Memory B cell (primary cell): Measurements from ENCODE around the gene PCDHGB5.
"Not testable (repeated sequence)": the region's sequence is repeated elsewhere in the genome, so short reads cannot be mapped to it uniquely, and the experiment has no call there.

Experiments used
- ATAC-seq: fragments of 150-1000 bp; cut with Tn5 transposase; 2 replicates; pipeline ENCODE4 v1.10.0; 2021; ENCODE audit warnings: low read depth, mild to moderate bottlenecking, moderate library complexity
- DNase-seq, 2 donors: peaks; one replicate each; pipeline ENCODE4 v3.0.0; 2022; ENCODE audit warnings: low spot score in 2 of 2
- H3K27ac Mint-ChIP-seq: one replicate; pipeline ENCODE4 v1.8.0; 2022; ENCODE audit warnings: mild to moderate bottlenecking, moderate library complexity, mixed read lengths
- H3K27me3 Mint-ChIP-seq: one replicate; pipeline ENCODE4 v1.8.0; 2022; ENCODE audit warnings: mixed read lengths
- H3K36me3 Mint-ChIP-seq: one replicate; pipeline ENCODE4 v1.8.0; 2022; ENCODE audit warnings: mild to moderate bottlenecking, mixed read lengths
- H3K4me1 Mint-ChIP-seq: one replicate; pipeline ENCODE4 v1.8.0; 2022; ENCODE audit warnings: mixed read lengths
- H3K4me3 Mint-ChIP-seq: one replicate; pipeline ENCODE4 v1.8.0; 2022; ENCODE audit warnings: mild to moderate bottlenecking, moderate library complexity, mixed read lengths
- H3K9me3 Mint-ChIP-seq: one replicate; pipeline ENCODE4 v1.8.0; 2022; ENCODE audit warnings: mixed read lengths

Gene PCDHGB5

DNA sequence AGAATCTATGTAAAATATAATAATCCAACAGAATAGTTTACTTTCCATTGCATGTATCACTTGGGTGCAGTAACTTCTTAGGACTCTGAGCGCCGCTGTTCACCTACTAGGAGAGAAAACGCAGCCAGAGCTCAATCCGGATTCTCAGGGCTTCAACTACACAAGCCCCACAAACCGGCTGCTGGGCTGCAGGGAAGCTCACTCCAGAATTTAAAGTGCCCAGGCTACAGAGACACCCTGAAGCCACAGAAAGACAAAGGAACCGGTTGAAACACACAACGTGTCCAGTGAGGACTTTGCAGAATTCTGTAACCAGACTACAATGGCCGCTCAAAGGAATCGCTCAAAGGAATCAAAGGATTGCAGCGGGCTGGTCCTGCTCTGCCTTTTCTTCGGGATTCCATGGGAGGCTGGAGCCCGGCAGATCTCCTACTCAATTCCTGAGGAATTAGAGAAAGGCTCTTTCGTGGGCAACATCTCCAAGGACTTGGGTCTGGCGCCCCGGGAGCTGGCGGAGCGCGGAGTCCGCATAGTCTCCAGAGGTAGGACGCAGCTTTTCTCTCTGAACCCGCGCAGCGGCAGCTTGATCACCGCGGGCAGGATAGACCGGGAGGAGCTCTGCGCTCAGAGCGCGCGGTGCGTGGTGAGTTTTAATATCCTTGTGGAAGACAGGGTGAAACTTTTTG, 15.2 kb downstream of the PCDHGB5 start, which contains the start of gene PCDHGA10:
PCDHGA10 (plus strand) TSS at position 134 of the 686 bp plus-strand sequence; CDS start at position 323, 189 bp downstream.
- ATAC-seq, result peak; percentile 75
- Mint-ChIP-seq H3K4me1 (peaks cover 10% of the 10 kb centered on the region), H3K9me3 (peaks cover 11% of the 10 kb centered on the region), H3K4me3 (peak within 1 kb of the TSS; percentile 86), H3K27ac (peak within 1 kb of the TSS; percentile 70), H3K36me3 (peaks cover 11% of the 10 kb centered on the region), H3K27me3 (peaks cover 27% of the 10 kb centered on the region)
- no peak for DNase-seq

- Mint-ChIP-seq H3K4me1 (peaks cover 8% of the 10 kb centered on the region), H3K9me3 (peaks cover 12% of the 10 kb centered on the region), H3K27ac (no peak overlapping the region), H3K27me3 (peaks cover 29% of the 10 kb centered on the region), H3K36me3 (peaks cover 9% of the 10 kb centered on the region), H3K4me3 (peak overlapping the region; percentile 86)
- no peak for DNase-seq
- no peak for ATAC-seq
Measured at GRCh38 chr5:141413540-141414069, 15.9 kb downstream of the PCDHGB5 start.

DNA sequence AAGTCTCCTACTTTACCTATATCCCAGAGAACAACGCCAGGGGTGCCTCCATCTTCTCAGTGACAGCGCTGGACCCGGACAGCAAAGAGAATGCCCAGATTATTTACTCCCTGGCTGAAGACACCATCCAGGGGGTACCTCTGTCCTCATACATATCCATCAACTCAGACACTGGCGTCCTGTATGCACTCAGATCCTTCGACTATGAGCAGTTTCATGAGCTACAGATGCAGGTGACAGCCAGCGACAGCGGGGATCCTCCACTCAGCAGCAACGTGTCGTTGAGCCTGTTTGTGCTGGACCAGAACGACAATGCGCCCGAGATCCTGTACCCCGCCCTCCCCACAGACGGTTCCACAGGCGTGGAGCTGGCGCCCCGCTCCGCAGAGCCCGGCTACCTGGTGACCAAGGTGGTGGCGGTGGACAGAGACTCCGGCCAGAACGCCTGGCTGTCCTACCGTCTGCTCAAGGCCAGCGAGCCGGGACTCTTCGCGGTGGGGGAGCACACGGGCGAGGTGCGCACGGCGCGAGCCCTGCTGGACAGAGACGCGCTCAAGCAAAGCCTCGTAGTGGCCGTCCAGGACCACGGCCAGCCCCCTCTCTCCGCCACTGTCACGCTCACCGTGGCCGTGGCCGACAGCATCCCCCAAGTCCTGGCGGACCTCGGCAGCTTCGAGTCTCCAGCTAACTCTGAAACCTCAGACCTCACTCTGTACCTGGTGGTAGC, 17.0 kb downstream of the PCDHGB5 start:
- not testable (repeated sequence) for H3K4me1 Mint-ChIP-seq, DNase-seq, H3K4me3 Mint-ChIP-seq, H3K36me3 Mint-ChIP-seq, ATAC-seq
- Mint-ChIP-seq H3K27me3 (peaks cover 26% of the 10 kb centered on the region), H3K9me3 (peaks cover 12% of the 10 kb centered on the region), H3K27ac (peak overlapping the region; percentile 16)

- ATAC-seq, result peak; percentile 19
- H3K27ac Mint-ChIP-seq, DNase-seq, H3K4me1 Mint-ChIP-seq, H3K36me3 Mint-ChIP-seq: not testable (repeated sequence)
- H3K9me3 Mint-ChIP-seq, result peaks cover 11% of the 10 kb centered on the region
- peak overlapping the region; percentile 12 for H3K4me3 Mint-ChIP-seq
- peaks cover 25% of the 10 kb centered on the region for H3K27me3 Mint-ChIP-seq
Measured at GRCh38 chr5:141415275-141415618, 17.5 kb downstream of the PCDHGB5 start.

DNA sequence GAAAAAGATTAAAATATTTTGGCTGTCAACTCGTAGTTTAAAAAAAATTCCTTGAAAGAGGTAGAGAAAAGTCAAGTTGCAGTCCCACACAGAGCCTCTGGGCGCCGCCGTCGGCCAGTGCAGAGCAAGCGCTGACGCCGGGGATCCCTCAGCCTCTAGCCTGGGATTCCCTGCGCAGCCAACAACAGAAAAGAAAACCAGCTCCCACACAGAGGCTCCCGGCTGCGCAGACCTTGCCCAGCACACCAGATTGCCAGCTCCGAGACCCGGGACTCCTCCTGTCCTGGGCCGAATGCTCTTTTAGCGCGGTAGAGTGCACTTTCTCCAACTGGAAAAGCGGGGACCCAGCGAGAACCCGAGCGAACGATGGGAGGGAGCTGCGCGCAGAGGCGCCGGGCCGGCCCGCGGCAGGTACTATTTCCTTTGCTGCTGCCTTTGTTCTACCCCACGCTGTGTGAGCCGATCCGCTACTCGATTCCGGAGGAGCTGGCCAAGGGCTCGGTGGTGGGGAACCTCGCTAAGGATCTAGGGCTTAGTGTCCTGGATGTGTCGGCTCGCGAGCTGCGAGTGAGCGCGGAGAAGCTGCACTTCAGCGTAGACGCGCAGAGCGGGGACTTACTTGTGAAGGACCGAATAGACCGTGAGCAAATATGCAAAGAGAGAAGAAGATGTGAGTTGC, 19.9 kb downstream of the PCDHGB5 start, which contains the start of gene PCDHGB7:
PCDHGB7 (plus strand) TSS at position 184 of the 679 bp plus-strand sequence; CDS start at position 367, 183 bp downstream.
- Mint-ChIP-seq H3K4me1 (peaks cover 11% of the 10 kb centered on the region), H3K4me3 (peak within 1 kb of the TSS; percentile 74), H3K9me3 (peaks cover 12% of the 10 kb centered on the region), H3K27me3 (peaks cover 21% of the 10 kb centered on the region), H3K27ac (peak within 1 kb of the TSS; percentile 45)
- not testable (repeated sequence) for H3K36me3 Mint-ChIP-seq, DNase-seq
- ATAC-seq, result peak; percentile 55

DNA sequence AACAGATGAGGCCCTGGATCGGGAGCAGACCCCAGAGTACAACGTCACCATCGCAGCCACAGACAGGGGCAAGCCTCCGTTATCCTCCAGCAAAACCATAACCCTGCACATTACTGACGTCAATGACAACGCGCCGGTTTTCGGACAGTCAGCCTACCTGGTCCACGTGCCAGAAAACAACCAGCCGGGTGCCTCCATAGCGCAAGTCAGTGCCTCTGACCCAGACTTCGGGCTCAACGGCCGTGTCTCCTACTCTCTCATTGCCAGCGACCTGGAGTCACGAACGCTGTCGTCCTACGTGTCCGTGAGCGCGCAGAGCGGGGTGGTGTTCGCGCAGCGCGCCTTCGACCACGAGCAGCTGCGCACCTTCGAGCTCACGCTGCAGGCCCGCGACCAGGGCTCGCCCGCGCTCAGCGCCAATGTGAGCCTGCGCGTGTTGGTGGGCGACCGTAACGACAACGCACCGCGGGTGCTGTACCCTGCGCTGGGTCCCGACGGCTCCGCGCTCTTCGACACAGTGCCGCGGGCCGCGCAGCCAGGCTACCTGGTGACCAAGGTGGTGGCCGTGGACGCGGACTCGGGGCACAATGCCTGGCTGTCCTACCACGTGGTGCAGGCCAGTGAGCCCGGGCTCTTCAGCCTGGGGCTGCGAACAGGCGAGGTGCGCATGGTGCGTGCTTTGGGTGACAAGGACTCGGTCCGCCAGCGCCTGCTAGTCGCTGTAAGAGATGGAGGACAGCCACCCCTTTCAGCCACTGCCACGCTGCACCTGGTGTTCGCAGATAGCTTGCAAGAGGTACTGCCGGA, 21.5 kb downstream of the PCDHGB5 start:
- ATAC-seq, result no peak
- Mint-ChIP-seq H3K4me3 (no peak overlapping the region), H3K4me1 (peaks cover 4% of the 10 kb centered on the region), H3K27ac (no peak overlapping the region), H3K9me3 (peaks cover 15% of the 10 kb centered on the region), H3K36me3 (peaks cover 5% of the 10 kb centered on the region), H3K27me3 (peaks cover 19% of the 10 kb centered on the region)
- no peak for DNase-seq

DNA sequence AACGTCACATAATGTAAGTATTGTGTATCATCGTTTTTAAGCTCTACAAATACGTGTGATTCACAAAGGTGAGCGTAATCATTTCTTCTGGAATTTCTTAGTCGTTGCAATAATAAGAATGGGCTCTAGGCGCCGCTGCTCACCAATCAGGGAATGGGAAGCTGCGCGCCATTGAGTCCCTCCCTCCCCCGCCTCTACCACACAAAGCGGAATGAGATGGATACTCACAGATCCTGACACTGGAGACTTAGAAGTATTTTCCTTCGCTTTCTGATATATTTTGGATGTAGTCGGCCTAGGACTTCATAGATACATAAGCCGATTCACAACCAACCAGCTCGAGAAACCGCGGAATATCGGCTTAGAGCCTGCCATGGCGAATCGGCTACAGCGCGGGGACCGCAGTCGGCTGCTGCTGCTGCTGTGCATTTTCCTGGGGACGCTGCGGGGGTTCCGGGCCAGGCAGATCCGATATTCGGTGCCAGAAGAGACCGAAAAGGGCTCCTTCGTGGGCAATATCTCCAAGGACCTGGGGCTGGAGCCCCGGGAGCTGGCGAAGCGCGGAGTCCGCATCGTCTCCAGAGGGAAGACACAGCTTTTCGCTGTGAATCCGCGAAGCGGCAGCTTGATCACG, 23.2 kb downstream of the PCDHGB5 start, which contains the start of gene PCDHGA11:
PCDHGA11 (plus strand) TSS at position 197 of the 634 bp plus-strand sequence; CDS start at position 374, 177 bp downstream.
- Mint-ChIP-seq H3K36me3 (peaks cover 5% of the 10 kb centered on the region), H3K27ac (peak within 1 kb of the TSS; percentile 72), H3K4me1 (peaks cover 4% of the 10 kb centered on the region), H3K9me3 (peaks cover 15% of the 10 kb centered on the region), H3K4me3 (peak within 1 kb of the TSS; percentile 80), H3K27me3 (peaks cover 15% of the 10 kb centered on the region)
- DNase-seq, result no peak
- peak; percentile 37 for ATAC-seq

GRCh38 chr5:141421489-141421855, 23.7 kb downstream of the PCDHGB5 start:
- H3K4me1 Mint-ChIP-seq, result peaks cover 4% of the 10 kb centered on the region
- ATAC-seq (no peak), DNase-seq (no peak)
- peaks cover 14% of the 10 kb centered on the region for H3K27me3 Mint-ChIP-seq
- peak overlapping the region; percentile 72 for H3K27ac Mint-ChIP-seq
- H3K36me3 Mint-ChIP-seq, result peaks cover 5% of the 10 kb centered on the region
- H3K9me3 Mint-ChIP-seq, result peaks cover 15% of the 10 kb centered on the region
- peak overlapping the region; percentile 80 for H3K4me3 Mint-ChIP-seq

DNA sequence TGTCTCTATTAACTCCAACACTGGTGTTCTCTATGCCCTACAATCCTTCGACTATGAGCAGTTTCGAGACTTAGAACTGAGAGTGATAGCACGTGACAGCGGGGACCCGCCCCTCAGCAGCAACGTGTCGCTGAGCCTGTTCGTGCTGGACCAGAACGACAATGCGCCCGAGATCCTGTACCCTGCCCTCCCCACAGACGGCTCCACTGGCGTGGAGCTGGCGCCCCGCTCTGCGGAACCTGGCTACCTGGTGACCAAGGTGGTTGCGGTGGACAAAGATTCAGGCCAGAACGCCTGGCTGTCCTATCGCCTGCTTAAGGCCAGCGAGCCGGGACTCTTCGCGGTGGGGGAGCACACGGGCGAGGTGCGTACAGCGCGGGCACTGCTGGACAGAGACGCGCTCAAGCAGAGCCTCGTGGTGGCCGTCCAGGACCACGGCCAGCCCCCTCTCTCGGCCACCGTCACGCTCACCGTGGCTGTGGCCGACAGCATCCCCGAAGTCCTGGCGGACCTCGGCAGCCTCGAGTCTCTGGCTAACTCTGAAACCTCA, 25.1 kb downstream of the PCDHGB5 start:
- no peak overlapping the region for H3K27ac Mint-ChIP-seq
- H3K36me3 Mint-ChIP-seq, result peaks cover 5% of the 10 kb centered on the region

GRCh38 chr5:141427783-141428426, 30.2 kb downstream of the PCDHGB5 start:
- H3K36me3 Mint-ChIP-seq, result peaks cover 6% of the 10 kb centered on the region
- ATAC-seq (no peak), DNase-seq (no peak)
- H3K9me3 Mint-ChIP-seq, result peaks cover 10% of the 10 kb centered on the region
- peaks cover 16% of the 10 kb centered on the region for H3K27me3 Mint-ChIP-seq
- H3K27ac Mint-ChIP-seq, result no peak overlapping the region
- peaks cover 6% of the 10 kb centered on the region for H3K4me1 Mint-ChIP-seq
- no peak overlapping the region for H3K4me3 Mint-ChIP-seq

More for the DNA sequence above, 25.1 kb downstream of the PCDHGB5 start:
- Mint-ChIP-seq H3K27me3 (peaks cover 13% of the 10 kb centered on the region), H3K4me1 (peaks cover 4% of the 10 kb centered on the region), H3K4me3 (no peak overlapping the region), H3K9me3 (peaks cover 17% of the 10 kb centered on the region)
- ATAC-seq (no peak), DNase-seq (no peak)

- Mint-ChIP-seq H3K4me3 (peak within 1 kb of the TSS; percentile 91), H3K27me3 (peaks cover 10% of the 10 kb centered on the region), H3K4me1 (peaks cover 6% of the 10 kb centered on the region), H3K27ac (peak within 1 kb of the TSS; percentile 74), H3K36me3 (peaks cover 8% of the 10 kb centered on the region), H3K9me3 (peaks cover 12% of the 10 kb centered on the region)
- ATAC-seq, result peak; percentile 83
- peak in 1 of 2 donors; percentile 51 for DNase-seq
Measured at GRCh38 chr5:141430332-141431113, 32.8 kb downstream of the PCDHGB5 start, which contains the start of gene PCDHGA12. Gene PCDHGA12 (plus strand): TSS chr5:141430507. CDS start chr5:141430760, 253 bp downstream.
